AG04449 (cell line): ENCODE data around the gene HSD17B3.
"Not testable (repeated sequence)": the region's sequence is repeated elsewhere in the genome, so short reads cannot be mapped to it uniquely, and the experiment has no call there.

Source experiments
- CTCF ChIA-PET: fragments of 350-600 bp; formaldehyde crosslinking; extraction: SDS; loops from one replicate; lab custom pipeline; 2021; ENCODE audit warnings: antibody characterized with exemption; lab: Yijun Ruan, JAX
- POLR2A ChIA-PET: fragments of 400-600, 350-600 bp; formaldehyde crosslinking; extraction: SDS; loops from one replicate; lab custom pipeline; 2020; ENCODE audit warnings: antibody characterized with exemption, inconsistent platforms; lab: Yijun Ruan, JAX
- DNase-seq: peaks from one replicate; pipeline ENCODE4 v3.0.0-alpha.2; 2010; ENCODE audit warnings: low read depth, low spot score
- H3K4me3 ChIP-seq: 2 replicates; pipeline ENCODE4 v1.5.1; 2011; ENCODE audit warnings: low read depth, mild to moderate bottlenecking, control low read depth, low read length
- CTCF ChIP-seq: IDR thresholded peaks from one replicate; pipeline ENCODE4 v1.5.1; 2011; ENCODE audit warnings: mild to moderate bottlenecking, moderate library complexity, low read length, control low read depth, inconsistent platforms; ENCODE audit not compliant: insufficient read depth; ENCODE audit errors: missing control alignments

Gene HSD17B3

DNA sequence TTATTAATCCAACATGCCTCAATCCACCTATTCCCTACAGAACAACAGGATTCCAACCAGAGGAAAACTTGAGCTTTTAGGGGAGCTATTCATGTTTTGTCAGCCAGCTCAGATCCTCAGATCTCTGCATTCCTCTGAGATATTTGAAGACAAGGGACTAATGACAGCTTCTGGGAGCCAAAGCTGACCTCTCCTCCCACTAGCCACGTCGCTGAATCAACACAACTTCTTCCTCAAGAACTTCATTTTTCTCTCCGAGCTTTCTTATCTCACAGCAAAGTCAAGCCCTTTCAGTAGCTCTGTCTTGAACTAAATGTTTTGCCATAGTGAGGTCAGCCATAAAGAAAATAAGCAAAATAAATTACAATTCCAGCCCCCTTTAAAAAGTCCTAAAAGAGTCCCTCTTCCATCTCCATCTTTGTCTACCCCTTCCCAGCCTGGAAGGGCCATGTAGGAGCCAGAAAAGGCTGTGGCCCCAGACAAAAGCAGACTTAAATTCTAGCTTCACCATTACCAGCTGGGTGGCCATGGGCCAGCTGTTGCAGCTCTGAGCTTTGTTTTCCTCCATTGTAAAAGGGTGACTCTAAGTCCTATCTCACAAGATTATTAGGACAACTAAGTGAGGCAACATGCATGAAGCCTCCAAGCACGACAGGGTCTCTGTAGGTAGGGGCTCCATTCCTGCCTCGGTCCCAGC, 65.0 kb downstream of the HSD17B3 start:
- H3K4me3 ChIP-seq: no peak overlapping the region
- POLR2A ChIA-PET: no interaction called here
- DNase-seq: no peak
- CTCF ChIA-PET: interaction anchor here (1.2 to 1.7 kb wide), 2 partner anchors 9 to 80 kb away, joined by 4 to 5 read pairs; no protein-coding TSS in a partner anchor
- no peak for TF ChIP-seq CTCF

- H3K4me3 ChIP-seq, DNase-seq, POLR2A ChIA-PET: not testable (repeated sequence)
- CTCF ChIA-PET: interaction anchor here (1.2 to 1.7 kb wide), 3 partner anchors 10 to 430 kb away, joined by 4 to 5 read pairs (median 4); no protein-coding TSS in a partner anchor
These were observed 65.6 kb downstream of the HSD17B3 start for GRCh38 chr9:96236337-96236736.

- no peak overlapping the region for H3K4me3 ChIP-seq
- POLR2A ChIA-PET: no interaction called here
- CTCF ChIA-PET: interaction anchor here (0.6 to 4.3 kb wide), 37 partner anchors 9 to 1516 kb away, joined by 3 to 50 read pairs (median 3); no protein-coding TSS in a partner anchor
- DNase-seq: no peak
- peak; percentile 83 for TF ChIP-seq CTCF
These were observed 69.3 kb downstream of the HSD17B3 start for GRCh38 chr9:96232539-96233241.

- ChIA-PET CTCF (interaction anchor here (0.6 to 4.3 kb wide), 35 partner anchors 8 to 1516 kb away, joined by 3 to 50 read pairs (median 3); no protein-coding TSS in a partner anchor), POLR2A (no interaction called here)
- no peak for DNase-seq
- TF ChIP-seq CTCF: no peak
- no peak overlapping the region for H3K4me3 ChIP-seq
These were observed 69.8 kb downstream of the HSD17B3 start for GRCh38 chr9:96232164-96232538.

DNA sequence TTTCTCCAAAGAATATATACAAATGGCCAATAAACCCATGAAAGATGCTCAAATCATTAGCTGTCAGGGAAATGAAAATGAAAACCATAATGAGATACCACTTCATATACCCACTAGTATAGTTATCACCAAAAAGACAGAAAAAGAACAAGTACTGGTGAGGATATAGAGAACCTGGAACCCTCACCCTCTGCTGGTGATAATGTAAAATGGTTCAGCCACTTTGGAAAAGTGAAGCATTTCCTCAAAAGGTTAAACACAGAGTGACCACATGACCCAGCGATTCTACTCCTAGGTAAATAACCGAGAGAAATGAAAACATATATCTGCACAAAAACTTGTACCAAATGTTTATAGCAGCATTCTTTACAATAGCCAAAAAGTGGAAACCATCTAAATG, 72.0 kb downstream of the HSD17B3 start:
- no peak overlapping the region for H3K4me3 ChIP-seq
- CTCF ChIA-PET: interaction anchor here (1.0 kb wide), 1 partner anchor 87 kb away, joined by 3 read pairs; no protein-coding TSS in a partner anchor
- TF ChIP-seq CTCF: no peak
- POLR2A ChIA-PET: no interaction called here
- no peak for DNase-seq

DNA sequence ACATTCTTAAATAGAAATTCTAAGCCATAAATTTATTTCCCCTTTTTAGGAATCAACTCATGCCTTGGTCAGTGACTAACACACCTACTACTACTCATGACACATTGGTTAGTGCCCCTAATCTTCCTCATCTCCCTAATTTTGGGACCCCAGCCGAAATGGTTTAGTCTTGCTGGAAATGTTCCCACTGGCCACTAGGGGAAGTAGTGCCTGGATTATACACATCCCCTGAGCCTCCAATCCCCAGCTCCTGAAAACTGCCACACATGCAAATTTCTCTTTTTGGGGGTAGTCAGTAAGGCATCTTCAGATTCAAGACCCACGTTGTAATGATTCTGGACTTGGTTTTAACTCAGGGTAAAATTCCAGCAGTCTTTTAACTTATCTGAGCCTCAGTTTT, 79.8 kb downstream of the HSD17B3 start:
- ChIA-PET CTCF (interaction anchor here (1.2 kb wide), 1 partner anchor 10 kb away, joined by 4 read pairs; no protein-coding TSS in a partner anchor), POLR2A (no interaction called here)
- peak; percentile 11 for TF ChIP-seq CTCF
- no peak for DNase-seq
- no peak overlapping the region for H3K4me3 ChIP-seq
